ENCODE measurements around the gene C11orf42. TPM values are rescaled to one million over a fixed set of nuclear protein-coding genes. Genes with fewer than 3 reads are reported as not detected.

The C11orf42 gene, protein sequence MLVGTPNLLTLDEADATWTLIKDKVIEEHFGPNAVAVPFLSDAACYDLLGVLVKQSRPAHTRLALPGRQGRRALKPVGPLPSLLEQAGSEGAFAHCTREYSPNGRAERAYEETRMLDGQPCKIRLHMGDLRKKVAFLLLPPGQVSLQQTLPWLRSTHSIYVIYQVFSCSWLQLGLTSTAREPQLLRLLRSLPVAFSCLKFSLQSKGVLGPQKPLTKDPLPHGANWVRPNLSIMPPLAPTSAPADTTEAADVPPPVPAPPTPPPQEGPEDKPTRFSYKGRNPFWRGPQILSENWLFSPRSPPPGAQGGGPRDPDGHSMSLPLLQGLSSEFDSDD
- not detected in 5 replicates for total RNA-seq (2022; extraction: Qiagen RNA extraction; ENCODE audit: low read depth)

GRCh38 chr11:6205366-6205765 is at the start of gene C11orf42:
Gene C11orf42, plus strand, starts transcription at chr11:6205557. Its CDS starts 59 bp downstream, at chr11:6205616.

DNA sequence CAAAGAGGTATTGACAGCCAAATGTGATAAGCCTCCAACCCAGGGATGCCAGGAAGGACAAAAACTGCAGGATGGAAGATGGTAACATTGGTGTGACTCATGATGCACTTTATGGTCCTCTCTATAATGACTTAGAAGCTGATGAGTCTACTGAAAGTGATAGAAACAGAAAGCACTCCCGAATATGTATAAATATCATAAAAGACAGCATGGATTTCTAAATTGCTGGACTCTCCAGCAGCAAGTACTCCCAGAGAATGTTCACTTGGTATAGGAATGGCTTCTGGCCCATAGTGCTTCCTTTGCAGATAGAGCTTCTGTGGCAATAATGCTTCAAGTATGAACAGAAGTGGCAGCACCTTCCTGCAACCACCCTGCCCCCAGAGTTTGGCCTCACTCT is 35.1 kb upstream of the C11orf42 start, which contains the start of gene OR52B2:
TSS of gene OR52B2 (minus strand) at position 101 of the 400 bp plus-strand sequence. CDS start at position 101, 0 bp downstream.

DNA sequence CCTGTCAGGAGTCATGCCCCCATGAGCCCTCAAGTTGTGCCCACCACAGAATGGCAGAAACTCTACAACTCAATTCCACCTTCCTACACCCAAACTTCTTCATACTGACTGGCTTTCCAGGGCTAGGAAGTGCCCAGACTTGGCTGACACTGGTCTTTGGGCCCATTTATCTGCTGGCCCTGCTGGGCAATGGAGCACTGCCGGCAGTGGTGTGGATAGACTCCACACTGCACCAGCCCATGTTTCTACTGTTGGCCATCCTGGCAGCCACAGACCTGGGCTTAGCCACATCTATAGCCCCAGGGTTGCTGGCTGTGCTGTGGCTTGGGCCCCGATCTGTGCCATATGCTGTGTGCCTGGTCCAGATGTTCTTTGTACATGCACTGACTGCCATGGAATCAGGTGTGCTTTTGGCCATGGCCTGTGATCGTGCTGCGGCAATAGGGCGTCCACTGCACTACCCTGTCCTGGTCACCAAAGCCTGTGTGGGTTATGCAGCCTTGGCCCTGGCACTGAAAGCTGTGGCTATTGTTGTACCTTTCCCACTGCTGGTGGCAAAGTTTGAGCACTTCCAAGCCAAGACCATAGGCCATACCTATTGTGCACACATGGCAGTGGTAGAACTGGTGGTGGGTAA is 6.1 kb upstream of the C11orf42 start, which contains the start of gene OR52W1:
TSS of gene OR52W1 (plus strand) at position 51 of the 637 bp plus-strand sequence. CDS start at position 51, 0 bp downstream.

DNA sequence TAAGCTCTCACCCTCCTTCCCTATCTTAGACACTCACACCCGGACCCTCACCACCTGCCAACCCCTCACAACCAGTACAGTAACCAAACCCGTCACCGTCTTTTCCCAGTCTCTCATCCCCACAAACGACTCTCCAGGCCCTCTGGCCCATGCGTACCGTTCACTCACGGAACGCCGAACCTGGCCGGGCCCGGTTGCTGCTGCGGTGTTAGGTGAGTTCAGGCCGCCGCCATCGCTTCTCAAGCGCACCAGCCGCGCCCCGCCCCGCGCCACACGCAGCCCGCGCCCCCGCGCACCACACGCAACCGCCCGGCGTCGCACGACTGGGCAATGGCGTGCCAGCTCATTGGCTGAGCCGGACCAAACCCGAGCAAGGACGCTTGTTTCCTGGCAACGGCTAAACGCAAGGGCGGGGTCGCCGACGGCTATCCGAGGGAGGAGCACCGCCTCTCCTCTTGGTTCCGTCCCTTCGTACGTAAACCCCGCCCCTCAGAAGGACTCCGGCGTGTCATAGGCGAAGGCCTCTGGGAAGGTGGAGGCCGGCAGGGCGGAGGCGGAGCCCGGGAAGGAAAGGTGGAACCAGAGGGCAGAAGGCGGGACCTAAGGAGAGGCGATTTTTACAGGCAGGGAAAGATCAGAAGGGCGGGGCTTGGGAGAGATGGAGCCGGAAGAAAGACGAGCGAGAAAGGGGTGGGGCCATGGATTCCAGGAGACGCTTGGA is 29.2 kb downstream of the C11orf42 start, which contains the start of gene FHIP1B:
TSS of gene FHIP1B (minus strand) at position 250 of the 721 bp plus-strand sequence. CDS start 10,120 bp downstream, outside the sequence.

GRCh38 chr11:6238902-6239301 is 33.5 kb downstream of the C11orf42 start, which contains the start of gene CNGA4:
Gene CNGA4, plus strand, starts transcription at chr11:6239089. Its CDS starts 118 bp downstream, at chr11:6239207.

Other genes with a start within 250 kb of the C11orf42 start
- not detected in 5 replicates for gene OR56A5, start 237.1 kb upstream of the C11orf42 start, total RNA-seq (2022; extraction: Qiagen RNA extraction; ENCODE audit: low read depth)
- gene OR52L1, start 218.6 kb upstream of the C11orf42 start, total RNA-seq (2022; extraction: Qiagen RNA extraction; ENCODE audit: low read depth) = not detected in 5 replicates
- not detected in 5 replicates for gene OR56A4, start 198.6 kb upstream of the C11orf42 start, total RNA-seq (2022; extraction: Qiagen RNA extraction; ENCODE audit: low read depth)
- gene OR56A1, start 174.8 kb upstream of the C11orf42 start, total RNA-seq (2022; extraction: Qiagen RNA extraction; ENCODE audit: low read depth) = not detected in 5 replicates
- gene OR56B4, start 97.9 kb upstream of the C11orf42 start, total RNA-seq (2022; extraction: Qiagen RNA extraction; ENCODE audit: low read depth) = not detected in 5 replicates
- not detected in 5 replicates for gene OR52B2, start 35.2 kb upstream of the C11orf42 start, total RNA-seq (2022; extraction: Qiagen RNA extraction; ENCODE audit: low read depth)
- not detected in 5 replicates for gene OR52W1, start 6.3 kb upstream of the C11orf42 start, total RNA-seq (2022; extraction: Qiagen RNA extraction; ENCODE audit: low read depth)
- gene FHIP1B, start 29.1 kb downstream of the C11orf42 start, total RNA-seq (2022; extraction: Qiagen RNA extraction; ENCODE audit: low read depth) = 14.7 to 17.7 TPM (median 16.1 TPM) in 5 replicates
- 0.07 to 0.19 TPM (median 0.09 TPM) in 3 of 5 replicates, not detected in the others for gene CNGA4, start 33.5 kb downstream of the C11orf42 start, total RNA-seq (2022; extraction: Qiagen RNA extraction; ENCODE audit: low read depth)
- not detected in 5 replicates for gene CCKBR, start 54.3 kb downstream of the C11orf42 start, total RNA-seq (2022; extraction: Qiagen RNA extraction; ENCODE audit: low read depth)
- gene CAVIN3, start 114.9 kb downstream of the C11orf42 start, total RNA-seq (2022; extraction: Qiagen RNA extraction; ENCODE audit: low read depth) = 24.1 to 37.9 TPM (median 27.6 TPM) in 5 replicates
- 9.0 to 12.2 TPM (median 10.4 TPM) in 5 replicates for gene SMPD1, start 184.9 kb downstream of the C11orf42 start, total RNA-seq (2022; extraction: Qiagen RNA extraction; ENCODE audit: low read depth)
- gene APBB1, start 213.5 kb downstream of the C11orf42 start, total RNA-seq (2022; extraction: Qiagen RNA extraction; ENCODE audit: low read depth) = 15.6 to 19.1 TPM (median 16.9 TPM) in 5 replicates
- gene HPX, start 235.4 kb downstream of the C11orf42 start, total RNA-seq (2022; extraction: Qiagen RNA extraction; ENCODE audit: low read depth) = 0.32 to 0.75 TPM (median 0.62 TPM) in 5 replicates